SKM-1 treated with dmso at 0.1 percent for 144 hours (cell line): ENCODE results near the gene NOC2L.

Experiments
- DNase-seq: peaks from one replicate; lab custom pipeline; 2025; ENCODE audit not compliant: unreplicated experiment; lab: John Stamatoyannopoulos, UW

Gene NOC2L

DNA sequence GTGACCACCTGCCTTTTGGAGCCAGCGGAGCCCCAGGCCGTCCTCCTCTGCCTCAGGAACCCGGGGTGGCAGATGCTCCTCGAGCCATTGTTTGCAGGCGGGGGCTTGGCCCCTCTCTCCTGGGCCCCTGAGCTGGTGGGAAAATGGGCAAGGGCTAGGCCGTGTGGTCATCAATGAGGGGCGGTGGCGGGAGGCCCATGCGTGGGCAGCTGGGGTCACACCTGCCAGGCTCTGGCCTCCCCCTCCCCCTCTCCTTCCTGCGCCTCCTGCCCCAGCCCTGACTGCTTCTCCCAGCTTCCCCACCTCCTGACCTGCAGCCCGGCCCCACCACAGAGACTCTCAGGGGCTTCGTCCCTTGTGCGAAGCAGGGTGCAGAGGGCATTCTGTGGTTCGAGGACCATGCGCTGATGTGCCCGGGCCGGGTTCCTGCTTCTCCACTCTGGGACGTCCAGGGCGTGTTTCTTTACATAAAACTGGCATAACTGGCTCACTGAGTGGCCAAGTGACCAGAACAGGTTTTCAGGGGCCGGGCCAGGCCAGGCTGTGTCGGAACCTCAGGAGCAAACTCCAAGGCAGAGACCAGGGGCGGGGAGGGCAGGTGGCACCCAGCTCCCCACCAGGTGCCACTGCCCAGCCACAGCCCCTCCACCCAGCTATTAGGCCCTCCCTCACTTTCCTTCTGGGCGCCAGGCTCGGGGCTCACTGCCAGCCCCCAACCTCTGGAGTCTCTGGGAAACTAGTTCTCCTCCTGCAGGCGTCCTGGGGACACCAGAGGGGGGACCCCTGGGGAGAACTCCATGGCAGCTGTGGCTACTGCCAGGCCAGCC lies 26.1 kb downstream of the NOC2L start:
- DNase-seq, result no peak

DNA sequence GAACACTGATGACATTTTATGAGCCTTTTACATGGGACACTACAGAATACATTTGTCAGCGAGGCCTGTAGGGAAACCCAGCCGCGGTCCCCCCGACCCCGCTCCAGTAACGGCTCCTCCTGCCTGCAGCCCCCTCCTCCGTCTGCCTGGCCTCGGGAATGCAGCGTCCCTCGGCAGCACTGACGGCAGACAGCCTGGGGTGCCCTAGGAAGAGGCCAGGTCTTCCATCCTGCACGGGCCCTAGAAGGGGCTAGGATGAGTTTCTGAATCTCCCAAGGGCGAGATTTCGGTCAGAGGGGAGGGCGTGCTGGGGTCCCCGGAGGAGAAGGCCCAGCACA lies 26.9 kb downstream of the NOC2L start:
- no peak for DNase-seq

DNA sequence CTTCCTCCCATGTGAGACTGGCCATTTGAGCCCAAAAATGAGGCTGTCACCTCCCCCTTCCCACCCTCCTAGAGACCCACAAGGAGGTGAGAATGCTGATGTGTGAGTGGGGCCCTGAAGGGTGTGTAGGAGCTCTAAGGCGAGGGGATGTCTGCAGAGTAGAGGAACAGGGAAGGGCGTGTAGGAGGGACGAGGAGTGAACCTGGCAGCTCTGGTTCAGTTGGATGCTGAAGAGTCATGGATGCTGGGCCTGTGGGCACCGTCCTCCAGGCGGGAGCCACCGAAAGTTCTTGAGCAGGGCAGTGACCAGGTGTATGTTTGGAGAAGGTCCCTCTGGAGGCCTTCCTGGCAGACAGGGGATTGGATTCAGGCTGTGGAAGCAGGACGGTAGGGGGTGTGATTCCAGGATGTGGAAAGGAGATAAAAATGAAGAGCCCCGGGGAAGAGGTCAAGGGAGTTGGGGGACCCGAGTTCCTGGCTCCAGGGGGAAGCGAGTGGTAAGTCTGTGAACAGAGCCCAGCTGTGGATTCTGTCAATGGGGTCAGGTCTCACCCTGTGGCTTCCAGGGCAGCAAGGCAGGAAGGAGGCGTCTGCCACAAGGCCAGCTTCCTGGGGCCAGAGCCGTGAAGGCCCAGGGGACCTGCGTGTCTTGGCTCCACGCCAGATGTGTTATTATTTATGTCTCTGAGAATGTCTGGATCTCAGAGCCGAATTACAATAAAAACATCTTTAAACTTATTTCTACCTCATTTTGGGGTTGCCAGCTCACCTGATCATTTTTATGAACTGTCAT lies 27.5 kb downstream of the NOC2L start:
- no peak for DNase-seq

DNA sequence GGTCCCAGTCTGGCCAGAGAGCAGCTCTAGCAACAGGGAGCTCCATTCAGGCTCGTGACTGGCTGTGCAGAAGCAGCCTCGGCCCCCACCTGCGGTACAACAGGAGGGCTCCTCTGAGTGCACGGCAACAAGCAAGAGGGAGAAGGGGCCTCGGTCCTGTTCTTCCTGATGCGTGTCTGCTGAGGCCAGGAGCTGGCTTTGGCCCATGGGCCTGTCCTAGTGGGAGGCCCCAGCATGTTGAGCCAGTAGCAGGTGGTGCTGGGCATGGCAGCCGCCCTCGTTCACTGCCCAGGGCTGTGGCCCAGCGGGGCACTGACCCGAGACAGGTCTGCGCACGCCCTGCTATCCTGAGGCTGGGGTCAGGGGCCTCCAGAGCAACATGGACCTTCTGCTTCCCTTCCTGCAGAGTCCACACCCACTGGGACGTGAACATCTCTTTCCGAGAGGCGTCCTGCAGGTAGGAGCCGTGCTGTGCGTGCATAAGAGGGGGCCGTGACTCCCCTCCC lies 28.4 kb downstream of the NOC2L start:
- DNase-seq, result no peak

DNA sequence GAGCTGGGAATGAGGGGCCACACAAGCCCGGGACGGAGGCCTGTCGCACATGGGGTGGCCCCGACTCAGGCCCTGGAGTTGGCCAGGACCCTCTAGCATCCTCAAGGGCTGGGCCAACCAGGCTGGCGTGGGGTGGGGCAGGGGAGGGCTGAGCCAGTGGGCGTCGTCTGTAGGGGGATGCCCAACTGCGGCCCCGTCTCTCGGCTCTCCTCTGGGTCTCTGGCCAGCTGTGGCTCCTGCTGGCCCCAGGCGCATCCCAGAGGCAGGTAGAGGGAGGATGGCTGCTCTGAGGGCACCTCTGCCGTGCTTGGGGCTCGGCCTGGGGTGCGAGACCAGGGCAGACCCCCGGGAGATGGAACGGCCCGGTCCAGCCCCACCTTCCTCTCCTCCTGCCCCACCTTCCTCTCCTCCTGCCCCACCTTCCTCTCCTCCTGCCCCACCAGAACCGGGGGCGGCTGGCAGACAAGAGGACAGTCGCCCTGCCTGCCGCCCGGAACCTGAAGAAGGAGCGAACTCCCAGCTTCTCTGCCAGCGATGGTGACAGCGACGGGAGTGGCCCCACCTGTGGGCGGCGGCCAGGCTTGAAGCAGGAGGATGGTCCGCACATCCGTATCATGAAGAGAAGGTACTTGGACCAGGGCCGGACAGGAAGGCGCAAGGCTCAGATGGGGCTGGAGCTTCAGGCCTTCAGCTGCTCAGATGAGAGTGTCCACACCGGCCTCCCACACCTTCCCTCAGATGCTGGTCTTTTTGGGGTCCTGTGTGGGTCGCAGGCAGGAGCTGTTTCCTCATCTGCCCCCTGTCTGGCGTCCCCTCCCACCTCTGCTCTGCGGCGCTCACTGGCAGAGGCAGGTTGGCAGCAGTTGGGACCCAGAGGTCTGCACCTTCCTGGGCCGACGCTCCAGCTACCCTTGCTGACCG lies 29.1 kb downstream of the NOC2L start:
- DNase-seq, result no peak

DNA sequence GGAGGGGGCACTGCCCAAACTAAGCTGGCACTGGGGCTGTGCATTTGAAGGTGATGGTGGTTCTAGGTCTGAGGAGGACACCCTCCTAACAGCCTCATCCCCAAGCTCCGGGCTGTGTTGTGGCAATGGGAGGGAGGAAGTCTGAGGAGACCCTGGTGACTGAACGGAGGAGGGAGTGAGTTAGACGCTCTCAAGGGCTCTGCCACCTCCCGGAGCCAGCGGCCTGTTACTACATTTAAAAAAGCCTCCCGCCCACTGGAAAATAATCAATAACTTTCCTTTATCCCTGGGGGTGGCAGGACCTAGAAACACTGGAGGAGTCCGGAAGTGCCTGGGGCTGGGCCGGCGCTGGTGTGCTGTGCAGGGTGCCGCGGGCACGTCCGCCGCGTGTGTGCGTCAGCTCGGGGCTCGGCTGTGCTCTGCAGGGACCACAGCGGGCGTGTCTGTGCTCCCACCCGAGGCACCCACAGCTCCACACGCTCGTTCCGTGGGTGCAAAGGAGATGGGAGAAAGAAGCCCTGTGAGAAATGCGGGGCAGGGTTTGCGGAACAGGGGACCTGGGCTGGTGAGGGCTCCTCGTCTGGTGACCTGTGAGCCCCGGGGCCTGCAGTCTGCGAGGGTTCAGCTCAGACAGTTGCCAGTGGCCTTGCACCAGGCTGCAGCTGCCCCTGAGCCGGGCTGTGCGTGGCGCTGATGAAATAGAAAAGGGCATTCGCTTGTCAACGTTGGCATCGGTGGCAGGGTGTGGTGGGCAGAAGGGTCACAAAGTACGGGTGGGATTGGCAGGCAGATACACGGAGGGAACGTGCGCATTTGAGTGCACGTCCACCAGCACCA lies 30.0 kb downstream of the NOC2L start:
- DNase-seq, result no peak

DNA sequence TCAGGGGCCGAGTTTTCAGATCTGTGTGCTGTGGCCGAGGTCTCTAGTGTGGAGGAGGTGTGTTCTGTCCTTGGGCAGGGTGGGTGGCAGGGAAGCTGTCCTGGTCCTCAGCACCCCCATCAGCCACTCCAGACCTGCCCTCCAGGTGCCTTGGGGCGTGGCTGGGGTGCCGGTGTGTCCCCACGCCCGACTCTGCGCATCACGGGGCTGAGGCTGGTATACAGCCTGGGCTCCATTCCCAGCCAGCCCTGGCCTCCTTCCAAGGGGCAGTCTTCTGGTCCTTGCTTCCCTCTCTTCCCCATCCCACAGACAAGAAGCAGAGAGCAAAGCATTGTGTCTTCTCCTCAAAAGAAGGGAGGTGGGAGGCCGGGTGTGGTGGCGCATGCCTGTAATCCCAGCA lies 31.3 kb downstream of the NOC2L start:
- DNase-seq, result no peak

DNA sequence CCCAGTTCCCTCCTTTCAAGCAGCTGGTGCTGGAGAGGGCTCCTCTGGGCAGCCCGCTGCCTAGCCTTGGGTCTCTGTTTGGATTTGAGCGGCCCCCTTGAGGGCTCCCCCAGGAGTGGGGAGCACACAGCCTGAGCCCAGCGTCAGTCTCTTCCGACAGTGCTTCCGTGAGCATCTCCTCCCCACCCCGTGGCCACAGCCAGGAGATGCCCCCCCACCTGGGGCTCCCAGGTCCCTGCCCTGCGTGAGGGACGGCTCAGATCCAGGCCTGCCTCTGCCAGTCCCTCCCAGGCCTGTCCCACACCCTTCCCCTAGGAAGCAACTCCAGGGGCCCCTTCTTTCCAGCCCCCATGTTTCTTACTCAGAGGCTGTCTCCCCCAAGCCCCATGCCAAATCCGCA lies 31.8 kb downstream of the NOC2L start:
- no peak for DNase-seq

DNA sequence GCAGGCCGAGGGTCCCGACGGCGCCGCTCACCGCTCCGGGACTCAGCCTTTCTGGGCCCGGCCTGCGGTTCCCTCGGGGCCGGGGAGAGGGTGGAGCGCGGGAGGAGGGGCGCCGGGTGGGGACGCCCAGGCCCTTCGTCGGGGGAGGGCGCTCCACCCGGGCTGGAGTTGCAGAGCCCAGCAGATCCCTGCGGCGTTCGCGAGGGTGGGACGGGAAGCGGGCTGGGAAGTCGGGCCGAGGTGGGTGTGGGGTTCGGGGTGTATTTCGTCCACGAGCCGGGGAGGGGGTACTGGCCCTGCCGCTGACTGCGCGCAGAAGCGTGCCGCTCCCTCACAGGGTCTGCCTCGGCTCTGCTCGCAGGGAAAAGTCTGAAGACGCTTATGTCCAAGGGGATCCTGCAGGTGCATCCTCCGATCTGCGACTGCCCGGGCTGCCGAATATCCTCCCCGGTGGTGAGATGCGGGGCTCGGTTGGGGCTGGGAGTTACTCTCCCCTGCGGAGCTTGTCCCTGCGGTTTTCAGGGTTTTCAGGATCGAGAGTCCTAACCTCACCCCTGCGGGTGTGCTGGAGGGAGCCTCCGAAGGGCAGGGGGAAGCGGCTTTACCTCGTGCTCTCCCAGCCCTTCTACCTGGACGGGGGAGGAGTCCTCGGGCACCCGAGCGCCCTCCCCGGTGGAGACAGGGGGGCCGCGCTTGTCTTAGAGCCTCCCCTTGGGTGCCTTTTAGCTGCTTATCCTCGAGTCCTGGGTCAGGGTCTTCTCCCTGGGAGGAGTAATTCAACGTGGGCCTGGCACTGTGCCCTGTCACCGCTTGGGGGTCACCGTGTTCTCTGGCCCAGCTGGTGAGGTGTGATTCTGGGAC lies 33.3 kb downstream of the NOC2L start:
- DNase-seq, result no peak

DNA sequence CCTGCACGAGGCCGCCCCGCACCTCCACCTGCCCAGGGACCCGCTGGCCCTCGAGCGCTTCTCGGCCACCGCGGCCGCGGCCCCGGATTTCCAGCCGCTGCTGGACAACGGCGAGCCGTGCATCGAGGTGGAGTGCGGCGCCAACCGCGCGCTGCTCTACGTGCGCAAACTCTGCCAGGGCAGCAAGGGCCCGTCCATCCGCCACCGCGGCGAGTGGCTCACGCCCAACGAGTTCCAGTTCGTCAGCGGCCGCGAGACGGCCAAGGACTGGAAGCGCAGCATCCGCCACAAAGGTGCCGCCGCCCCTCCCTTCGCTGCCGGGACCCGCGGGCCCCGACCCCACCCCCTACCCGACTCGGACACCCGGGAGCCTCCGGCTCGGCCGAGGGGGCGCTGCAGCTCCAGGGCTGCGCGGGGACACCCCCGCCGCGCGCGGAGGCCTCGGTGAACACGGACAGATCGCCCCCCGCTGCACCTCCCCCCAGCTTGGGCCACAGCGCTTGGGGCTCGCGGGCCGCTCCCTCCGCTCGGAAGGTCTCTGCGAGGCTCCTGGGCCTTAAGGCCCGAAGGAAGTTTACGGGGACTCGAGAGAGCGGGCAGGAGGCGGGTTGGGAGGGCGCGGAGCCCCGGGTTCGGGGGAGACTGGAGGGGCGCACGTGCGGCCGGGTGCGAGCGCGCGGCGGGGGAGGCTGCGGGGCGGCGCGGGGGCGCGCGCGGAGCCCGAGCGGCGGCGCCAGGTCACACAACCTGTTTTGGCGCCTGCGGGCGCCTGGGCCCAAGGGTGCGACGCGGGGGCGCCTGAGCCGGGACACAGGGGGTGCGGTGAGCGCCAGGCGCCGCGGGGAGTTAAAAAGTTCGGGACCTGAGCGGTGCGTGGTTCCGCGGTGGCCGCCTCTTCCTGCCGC lies 34.1 kb downstream of the NOC2L start:
- DNase-seq, result no peak

DNA sequence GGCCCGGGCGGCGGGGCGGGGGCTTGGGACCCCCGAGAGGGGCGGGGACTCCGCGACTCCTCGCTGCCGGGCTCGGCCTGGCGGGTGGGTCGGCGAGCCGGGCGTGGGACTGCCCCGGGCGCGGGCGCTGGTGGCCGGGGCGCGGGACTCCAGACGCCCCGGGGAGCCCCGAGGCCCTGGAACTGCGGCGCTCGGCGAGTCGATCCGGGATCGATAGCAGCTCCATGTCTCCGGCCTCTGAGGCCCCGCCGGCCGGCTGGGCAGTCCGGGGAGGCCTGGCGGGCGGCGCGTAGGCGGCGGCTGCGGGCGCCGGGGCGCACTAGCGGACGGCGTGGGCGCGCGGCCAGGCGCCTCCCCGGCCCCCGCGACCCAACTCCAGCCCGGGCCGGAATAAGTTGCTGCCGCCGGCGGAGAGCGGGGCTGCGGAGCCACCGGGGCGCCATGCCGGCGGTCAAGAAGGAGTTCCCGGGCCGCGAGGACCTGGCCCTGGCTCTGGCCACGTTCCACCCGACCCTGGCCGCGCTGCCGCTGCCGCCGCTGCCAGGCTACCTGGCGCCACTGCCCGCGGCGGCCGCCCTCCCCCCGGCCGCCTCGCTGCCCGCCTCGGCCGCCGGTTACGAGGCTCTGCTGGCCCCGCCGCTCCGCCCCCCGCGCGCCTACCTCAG lies 34.9 kb downstream of the NOC2L start:
- DNase-seq, result no peak

DNA sequence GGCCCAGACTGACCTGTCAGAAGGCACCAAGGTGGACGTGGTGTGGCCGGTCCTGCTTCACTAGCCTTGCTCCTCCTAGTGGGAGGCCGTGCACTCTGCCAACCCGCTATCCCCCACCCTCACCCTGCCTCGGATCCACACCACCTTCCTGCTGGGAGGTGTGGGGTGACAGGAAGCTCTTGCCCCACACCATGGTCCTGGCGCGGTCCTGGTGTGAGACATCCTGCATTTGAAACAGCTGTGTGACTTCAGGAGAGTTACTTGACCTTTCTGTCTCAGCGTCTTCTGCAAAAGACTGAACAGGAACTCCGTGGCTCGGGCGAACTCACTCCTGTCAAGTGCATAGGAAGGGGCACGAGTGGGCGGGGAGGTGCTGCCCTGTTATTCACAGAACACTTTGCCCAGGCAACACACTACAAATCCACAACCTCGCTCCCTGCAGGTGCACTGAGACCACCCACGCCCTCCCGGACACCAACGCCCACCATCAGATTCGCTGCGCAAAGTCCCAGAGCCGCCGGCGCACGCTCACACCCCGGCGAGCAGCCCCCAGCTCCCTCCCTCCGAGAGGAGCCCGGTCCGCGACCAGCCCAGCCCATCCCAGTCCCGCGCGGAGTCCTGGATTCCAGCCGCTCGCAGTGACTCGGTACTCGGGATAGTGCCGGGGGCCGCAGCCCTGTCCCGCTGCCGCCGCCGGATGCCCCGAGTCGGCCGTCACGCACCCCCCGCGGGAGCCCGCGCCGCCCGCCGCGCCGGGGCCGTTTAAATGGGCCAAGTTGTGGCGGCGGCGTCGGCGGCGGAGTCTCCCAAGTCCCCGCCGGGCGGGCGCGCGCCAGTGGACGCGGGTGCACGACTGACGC lies 35.7 kb downstream of the NOC2L start, which contains the start of gene SAMD11:
Gene SAMD11 (plus strand): TSS at position 793 of the 860 bp plus-strand sequence. CDS start 509 bp downstream, outside the sequence.
- DNase-seq, result no peak

DNA sequence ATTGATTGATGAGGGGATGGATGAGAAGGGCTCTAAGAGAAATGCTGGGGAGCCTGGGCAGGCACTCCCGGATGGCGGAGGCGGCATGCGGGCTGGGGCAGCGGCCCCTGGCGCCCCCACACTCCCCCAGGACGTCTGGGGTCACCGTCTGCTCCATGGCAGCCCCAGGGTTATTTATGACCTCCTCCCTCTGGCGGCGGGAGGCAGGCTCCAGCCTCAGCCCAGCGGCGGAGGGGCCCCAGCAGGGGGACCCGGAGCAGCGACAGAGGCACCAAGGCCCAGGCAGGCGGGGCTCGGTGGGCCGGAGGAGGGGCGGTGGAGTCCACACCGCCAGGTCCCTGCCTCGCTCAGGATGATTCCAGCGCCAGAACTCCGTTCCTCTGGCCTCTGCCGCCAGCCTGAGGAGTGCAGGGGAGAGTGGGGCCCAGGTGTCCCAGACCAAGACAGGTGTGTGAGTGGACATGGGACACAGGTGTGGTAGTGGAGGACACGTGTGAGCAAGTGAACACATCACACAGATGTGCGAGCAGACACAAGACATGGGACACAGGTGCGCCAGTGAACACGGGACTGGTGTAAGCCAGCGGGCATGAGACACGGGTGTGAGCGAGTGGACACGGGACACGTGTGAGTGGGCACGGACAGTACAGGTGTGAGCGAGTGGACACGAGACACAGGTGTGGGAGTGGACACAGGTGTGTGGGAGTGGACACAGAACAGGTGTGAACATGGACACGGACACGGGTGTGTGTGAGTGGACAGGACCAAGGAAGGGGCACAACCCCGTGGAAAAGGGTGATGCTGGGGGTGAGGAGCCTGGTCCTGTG lies 37.8 kb downstream of the NOC2L start:
- no peak for DNase-seq

DNA sequence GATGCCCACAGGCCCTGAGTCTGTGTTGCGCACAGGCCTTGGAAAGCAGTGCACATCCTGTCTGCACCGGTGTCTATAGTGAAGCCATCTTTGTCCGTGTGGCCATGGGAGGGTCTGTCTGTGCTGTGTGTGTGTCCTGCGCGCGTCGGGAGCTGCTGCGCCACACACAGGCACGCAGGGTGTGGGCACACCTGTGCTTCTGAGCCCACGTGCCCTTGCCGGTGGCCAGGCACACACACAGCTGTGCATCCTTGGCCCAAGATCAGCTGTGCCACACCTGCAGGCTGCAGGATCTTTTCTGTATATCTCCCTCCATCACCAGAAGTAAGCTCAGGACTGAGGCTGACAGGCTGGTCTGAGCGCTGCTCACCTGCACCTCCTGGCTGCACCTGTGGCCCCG lies 38.5 kb downstream of the NOC2L start:
- DNase-seq, result no peak

DNA sequence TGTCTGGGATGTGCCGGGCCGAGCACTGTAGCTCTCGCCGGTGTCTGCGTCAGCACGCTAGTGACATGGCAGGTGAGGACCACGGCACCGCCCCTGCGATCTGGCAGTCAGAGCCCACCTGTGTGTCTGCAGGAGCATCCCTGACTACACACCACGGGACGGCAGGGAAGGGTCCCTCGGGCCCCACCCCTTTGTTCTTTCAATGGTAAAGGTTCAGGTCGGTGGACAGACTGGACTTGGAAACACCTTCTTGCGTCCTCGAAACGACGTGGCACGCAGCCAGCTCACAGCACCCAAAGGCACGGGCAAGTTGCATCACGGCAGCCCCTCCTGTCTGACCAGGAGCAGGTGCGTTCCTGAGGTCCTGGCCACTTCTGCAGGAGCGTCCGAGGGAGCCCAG lies 39.0 kb downstream of the NOC2L start:
- DNase-seq, result no peak

DNA sequence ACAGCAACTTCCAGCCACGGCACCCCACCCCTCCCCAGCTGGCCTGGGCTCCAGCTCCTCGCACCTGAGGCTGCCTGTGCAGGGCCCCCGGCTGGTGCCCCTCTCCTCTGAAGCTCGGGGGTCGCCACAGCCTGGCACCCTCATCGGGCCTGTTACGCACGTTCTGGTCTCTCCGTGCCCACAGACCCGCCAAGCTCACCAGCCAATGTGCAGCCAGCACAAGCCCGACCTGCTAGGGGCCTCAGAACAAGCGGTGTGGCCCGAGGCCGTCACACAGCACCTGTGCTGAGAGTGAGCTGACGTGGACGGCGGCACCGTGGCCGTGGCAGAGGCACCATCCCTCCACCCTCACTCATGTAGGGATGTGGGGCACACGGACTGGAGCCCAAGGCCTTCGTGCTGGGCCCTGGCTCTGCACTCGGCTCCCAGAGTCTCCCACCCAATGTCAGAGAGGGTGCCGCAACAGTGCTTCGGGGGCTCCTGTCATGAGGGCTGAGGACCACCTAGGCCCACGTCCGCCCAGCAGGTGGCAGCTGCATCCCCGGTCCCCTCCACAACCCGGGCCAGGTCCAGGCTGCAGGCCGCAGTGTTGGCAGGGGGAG lies 39.7 kb downstream of the NOC2L start:
- no peak for DNase-seq
